ENCODE data around the gene ZBTB7C.

- no peak for TF ChIP-seq CTCF (IDR thresholded peaks at IDR 0.05)
- no peak for TF ChIP-seq EP300 (IDR thresholded peaks at IDR 0.05)
- no peak for TF ChIP-seq POLR2AphosphoS5 (IDR thresholded peaks at IDR 0.05)
These were observed 98.8 kb downstream of the ZBTB7C start for GRCh38 chr18:48310353-48310752.
